Glomerular visceral epithelial cell (primary cell): ENCODE data around the gene ARMC2.
"Not testable (repeated sequence)": the region's sequence is repeated elsewhere in the genome, so short reads cannot be mapped to it uniquely, and the experiment has no call there.

Experiments used
- DNase-seq: peaks from one replicate; pipeline ENCODE4 v3.0.0-alpha.2; 2016; ENCODE audit errors: extremely low spot score

Gene ARMC2

GRCh38 chr6:108952776-108953486, 104.7 kb downstream of the ARMC2 start:
- DNase-seq, result no peak

- no peak for DNase-seq
Observed at GRCh38 chr6:108953681-108954080, 105.5 kb downstream of the ARMC2 start.

DNA sequence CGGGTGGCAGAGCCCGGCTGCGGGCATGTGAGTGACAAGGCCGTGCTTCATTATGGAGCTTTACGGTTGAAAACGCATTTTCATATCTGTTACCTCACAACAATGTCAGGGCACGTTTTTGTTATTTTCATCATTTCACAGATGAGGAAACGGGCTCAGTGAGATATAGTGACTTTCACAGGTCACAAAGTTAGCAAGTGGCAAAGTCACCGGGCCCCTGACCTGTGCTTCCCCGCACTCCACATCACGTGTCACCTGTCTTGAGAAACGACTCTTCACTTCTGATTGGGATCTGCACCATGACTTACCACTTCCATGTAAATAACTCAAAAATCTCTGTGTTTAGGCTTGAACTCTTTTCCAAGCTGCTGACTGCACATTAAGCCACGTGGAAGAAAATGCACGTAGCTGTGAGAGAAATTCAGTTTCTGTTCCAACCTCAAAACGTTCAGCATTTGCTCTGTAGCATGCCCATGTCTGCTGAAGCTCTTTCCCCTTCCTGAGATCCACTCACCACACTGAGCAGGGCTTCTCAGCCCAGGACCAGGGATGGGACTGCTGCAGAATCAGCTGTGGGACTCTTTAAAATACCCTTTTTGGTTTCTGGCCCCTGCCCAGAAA, 107.2 kb downstream of the ARMC2 start:
- no peak for DNase-seq

DNA sequence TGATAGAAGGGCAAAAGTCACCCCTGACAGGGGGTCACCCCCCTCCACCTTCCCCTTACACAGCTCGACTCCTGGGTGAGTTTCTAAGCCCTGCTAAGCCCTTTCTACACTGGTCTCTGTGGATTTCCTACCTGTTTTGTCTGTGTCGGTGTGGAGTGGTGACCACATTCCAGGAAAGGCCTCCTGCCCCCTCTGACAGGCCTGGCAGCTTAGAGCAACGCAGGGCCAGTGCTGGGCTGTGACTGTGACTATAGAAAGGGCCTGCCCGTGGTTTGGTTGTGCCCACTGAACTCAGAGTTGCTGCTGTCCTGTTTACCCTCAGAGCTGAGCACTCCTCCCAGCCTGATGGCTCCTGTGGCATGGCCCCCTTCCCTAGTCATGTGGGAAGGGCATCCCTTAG, 109.0 kb downstream of the ARMC2 start:
- no peak for DNase-seq

DNA sequence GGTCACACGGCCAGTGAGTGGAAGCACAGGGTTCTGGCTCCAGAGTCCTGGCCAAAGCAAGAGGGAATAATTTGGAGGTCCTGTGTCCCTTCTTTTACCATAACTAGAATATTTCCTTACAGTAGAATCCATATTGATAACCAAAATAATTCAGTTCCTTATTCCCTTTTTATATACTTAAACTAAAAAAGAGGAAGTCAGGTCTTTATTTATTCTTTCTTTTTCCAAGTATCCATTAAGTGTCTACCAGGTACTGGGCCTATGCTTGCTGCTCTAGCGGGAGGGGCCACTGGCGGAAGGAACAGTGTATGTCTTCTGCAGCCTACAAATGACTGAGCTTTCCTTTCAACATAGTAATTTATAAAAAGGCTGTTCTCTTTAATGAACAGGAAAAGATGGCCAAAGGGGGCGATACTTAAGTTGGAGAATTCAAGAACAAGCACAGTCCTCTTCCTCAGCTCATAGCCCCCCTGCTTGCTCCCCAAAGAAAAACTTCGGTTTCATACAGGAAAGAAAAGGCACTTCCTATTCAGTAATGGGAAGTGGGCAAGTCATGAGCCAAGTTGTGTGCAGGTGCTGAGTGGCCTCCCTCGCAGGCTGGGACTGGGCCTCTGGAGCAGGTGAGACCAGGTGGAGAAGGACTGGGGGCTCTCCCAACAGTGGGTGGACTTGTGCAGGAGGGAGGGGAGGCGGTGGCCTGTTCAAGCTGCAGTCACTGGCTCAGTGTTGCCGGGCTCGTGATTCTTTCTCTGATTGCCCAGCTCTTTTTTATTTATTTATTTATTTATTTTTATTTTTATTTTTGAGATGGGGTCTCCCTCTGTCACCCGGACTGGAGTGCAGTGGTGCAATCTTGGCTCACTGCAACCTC, 110.9 kb downstream of the ARMC2 start:
- no peak for DNase-seq

DNA sequence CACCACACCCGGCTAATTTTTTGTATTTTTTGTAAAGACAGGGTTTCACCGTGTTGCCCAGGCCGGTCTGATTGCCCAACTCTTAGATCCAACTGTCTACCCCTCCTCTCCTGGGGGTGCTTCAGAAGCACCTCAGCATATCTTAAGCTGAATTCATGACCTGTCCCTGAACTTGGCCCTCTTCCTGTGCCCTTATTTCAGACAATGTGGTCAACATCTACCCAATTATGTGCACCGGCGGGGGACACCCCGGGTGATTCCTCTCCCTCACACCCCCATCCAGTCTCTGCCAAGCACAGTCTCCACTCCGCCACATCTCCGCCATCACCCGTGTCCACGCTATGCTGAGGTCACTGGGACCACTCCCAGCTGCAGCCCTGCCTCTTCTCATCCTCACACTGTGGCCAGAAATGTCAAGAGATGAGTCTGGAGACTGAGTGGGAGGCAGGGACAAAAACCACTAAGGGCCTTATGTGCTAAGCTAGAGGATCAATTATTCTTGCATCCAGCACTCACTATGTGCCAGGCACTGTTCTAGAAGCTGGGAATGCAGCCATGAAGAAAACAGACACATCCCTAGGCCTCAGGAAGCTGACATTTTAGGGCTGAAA, 111.9 kb downstream of the ARMC2 start:
- DNase-seq, result no peak

DNA sequence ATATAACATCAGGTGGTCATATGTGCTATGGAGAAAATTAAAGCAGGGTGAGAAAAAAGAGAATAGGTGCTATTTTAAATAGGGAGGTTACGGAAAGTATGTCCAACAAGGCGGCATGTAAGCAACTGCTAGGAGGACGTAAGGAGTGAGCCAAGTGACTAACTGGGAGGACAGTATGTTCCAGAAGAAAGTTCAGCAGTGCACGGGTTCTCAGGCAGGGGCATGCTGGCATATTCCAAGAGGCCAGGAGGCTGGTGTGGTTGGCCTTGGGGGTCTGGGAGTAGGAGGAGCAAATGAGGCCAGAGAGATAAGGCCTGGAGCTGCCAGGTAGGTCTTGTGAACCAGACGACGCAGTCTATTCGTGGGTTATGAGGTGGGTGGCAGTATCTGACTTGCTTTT, 112.4 kb downstream of the ARMC2 start:
- no peak for DNase-seq

DNA sequence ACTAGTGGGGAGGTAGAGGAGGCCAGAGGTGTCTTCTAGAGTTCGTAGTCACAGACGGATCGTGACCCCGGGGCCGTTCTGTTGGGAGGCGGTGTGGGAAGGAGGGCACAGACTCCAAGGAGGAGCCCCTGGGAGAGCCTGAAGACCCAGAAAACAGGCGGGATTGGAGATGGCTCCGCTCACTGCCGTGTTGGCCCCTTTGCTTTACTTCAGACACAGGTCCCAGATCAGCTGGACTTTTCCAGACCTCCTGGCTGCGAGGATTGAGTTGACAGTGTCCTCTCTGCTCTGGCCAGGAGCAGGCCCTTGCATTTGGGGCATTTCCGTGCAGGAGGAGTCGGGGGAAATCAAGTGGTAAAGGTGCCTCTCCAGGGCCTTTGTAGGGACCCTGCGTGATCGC, 112.9 kb downstream of the ARMC2 start:
- DNase-seq, result no peak

- DNase-seq, result no peak
Observed at GRCh38 chr6:108961985-108962384, 113.8 kb downstream of the ARMC2 start.

- no peak for DNase-seq
Observed at GRCh38 chr6:108966251-108966650, 118.0 kb downstream of the ARMC2 start.

GRCh38 chr6:108966855-108967755, 118.9 kb downstream of the ARMC2 start:
- peak; percentile 63 for DNase-seq

DNA sequence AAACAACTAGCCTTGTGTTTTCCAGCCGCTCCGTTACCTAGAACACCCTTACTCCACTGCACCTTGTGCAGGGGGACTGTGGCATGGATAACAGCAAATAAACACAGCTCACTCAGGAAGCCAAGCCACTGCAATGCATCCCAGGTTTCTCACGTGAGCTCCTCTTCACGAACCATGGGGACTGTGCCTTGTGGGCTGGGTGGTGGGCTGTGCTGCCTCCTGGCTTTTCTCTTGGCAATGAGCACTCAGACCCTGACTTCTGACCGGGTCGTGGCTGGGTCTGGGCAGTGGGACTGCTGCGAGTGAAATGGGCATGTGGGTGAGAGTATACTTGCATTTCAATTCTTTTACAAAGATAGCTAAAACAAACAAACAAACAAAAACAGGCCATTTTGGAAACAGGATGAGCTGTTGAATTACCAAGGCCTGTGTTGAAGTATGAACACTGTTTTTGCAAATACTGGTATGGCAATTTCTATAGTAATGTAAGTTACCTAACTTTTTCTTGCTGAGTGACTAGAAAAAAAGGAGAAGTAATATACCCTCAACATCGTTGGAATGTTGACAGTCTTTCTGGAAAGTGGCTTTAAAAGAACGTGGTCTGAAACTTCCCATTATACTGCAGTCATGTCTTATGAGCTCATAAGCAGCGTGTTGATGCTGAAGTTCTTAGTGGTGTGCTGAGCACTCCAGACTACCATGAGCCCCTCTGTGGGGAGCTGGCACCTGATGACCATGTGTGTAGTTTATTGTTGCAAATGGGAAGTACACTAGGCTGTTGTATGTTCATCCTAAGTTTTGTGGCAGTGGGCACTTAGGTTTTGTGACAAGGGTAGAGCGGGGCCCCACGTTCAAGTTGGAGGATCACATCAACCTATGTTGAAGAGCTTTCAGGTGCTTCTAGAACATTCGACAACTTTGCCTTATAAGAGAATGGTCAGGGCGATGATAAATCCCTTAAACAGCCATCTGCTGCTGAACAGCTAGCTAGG, 120.4 kb downstream of the ARMC2 start:
- no peak for DNase-seq

DNA sequence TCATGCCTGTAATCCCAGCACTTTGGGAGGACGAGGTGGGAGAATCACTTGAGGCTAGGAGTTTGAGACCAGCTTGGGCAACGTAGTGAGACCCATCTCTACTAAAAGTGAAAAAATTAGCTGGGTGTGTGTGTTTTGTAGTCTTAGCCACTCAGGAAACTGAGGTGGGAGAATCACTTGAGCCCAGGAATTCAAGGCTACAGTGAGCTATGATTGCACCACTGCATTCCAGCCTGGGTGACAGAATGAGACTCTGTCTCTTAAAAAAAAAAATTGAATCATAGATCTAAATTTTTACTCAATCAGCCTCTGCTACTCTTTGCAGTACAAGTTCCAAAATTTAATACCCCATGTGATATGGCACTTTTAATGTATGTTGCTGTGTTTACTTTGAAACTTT, 121.6 kb downstream of the ARMC2 start:
- DNase-seq, result no peak

DNA sequence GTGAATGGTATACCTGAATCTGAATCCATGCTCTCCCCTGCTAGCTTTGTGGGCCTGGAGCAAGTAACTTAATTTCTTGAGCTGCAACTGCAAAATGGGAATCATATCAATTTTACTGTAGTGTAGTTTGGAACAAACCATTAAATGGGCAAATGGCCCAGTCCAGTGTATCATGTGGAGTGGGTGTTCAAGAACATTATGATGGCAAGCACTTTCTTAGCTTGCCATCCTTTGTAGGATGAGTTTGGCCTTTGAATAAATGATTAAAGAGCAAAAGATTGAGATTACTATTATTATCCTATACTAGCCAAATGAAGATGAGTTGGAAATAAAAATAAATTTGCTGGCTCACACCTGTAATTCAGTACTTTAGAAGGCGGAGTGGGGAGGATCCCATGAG, 126.0 kb downstream of the ARMC2 start:
- no peak for DNase-seq

GRCh38 chr6:108978638-108979037, 130.4 kb downstream of the ARMC2 start:
- not testable (repeated sequence) for DNase-seq

DNA sequence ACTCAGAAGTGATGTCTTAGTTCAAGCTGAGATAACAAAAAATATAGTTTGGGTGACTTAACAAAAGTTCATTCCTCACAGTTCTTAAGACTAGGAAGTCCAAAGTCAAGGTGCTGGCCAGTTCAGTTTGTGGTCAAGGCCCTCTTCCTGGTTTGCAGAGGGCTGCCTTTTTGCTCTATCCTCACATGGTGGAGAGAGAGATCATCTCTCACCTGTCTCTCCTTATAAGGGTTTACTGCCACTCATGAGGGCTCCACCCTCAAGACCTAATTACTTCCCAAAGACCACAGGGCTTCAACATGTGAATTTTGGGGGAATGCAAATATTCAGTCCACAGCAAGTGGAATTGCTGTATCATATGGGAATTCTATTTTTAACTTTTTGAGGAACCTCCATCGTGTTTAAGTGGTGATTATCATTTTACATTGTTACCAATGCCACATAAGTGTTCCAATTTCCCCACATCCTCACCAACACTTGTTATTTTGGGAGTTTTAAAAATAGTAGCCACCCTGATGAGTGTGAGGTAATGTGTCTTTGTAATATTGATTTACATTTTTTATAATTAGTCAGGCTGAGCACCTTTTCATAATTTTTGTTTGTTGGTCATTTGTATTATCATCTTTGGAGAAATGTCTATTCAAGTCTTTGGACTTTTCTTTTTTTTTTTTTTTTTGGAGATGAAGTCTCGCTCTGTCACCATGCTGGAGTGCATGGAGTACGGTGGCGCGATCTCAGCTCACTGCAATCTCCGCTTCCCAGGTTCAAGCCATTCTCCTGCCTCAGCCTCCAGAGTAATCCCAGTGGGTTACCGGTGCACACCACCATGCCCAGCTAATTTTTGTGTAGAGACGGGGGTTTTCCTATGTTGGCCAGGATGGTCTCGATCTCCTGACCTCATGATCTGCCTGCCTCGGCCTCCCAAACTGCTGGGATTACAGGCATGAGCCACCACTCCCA, 134.2 kb downstream of the ARMC2 start:
- no peak for DNase-seq

DNA sequence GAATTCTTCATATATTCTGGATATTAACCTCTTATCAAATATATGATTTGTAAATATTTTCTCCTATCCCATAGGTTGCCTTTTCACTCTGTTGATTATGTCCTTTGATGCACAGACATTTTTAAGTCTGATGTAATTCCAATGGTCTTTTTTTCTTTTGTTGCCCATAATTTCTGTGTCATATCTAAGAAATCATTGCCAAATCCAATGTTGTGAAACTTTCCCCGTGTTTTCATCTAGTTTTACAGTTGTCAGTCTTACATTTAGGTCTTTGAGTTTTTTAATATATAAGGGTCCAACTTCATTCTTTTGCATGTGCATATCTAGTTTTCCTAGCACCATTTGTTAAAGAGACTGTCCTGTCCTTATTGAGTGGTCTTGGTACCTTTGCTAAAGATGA, 134.9 kb downstream of the ARMC2 start:
- DNase-seq, result no peak

- DNase-seq, result no peak
Observed at GRCh38 chr6:108985301-108985700, 137.1 kb downstream of the ARMC2 start.

DNA sequence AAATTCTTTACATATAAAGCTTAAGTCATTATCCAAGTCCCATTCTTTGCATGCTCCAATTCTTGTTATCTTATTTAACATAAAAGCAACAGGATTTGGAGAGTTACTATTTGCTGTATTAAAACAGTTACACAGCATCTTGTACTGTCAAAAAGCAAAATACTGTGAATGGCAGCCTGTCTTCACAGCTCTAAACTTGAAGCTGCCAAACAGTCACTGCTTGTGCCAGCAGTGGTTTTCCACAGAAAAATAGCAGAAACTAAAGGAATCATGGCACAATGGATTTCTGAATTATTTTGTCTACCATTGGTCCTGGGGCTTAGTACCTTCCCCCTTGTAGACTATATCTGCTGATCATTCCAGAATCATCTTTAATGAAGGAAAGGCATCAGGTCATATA, 138.9 kb downstream of the ARMC2 start:
- no peak for DNase-seq
